ENCODE data around the gene MAPK8IP3.
A peak's percentile ranks its signal among the peaks of the same experiment; 100 is the strongest.

Gene MAPK8IP3

GRCh38 chr16:1771188-1771863 is 65.3 kb downstream of the MAPK8IP3 start, which contains the start of gene NME3:
NME3 (minus strand) TSS chr16:1771543; CDS start chr16:1771534, 9 bp downstream.
- TF ChIP-seq CTCF (conservative IDR thresholded peaks at IDR 0.05; ENCODE audit: low read depth, low read length), result no peak
- H3K4me3 ChIP-seq (ENCODE audit: low read depth, low read length), result peak within 1 kb of the TSS; percentile 83
- peak; percentile 77 for DNase-seq (ENCODE audit: low read depth)

- peak overlapping the region; percentile 83 for H3K4me3 ChIP-seq (ENCODE audit: low read depth, low read length)
- no peak for DNase-seq (ENCODE audit: low read depth)
- no peak for TF ChIP-seq CTCF (conservative IDR thresholded peaks at IDR 0.05; ENCODE audit: low read depth, low read length)
Observed at GRCh38 chr16:1771864-1772361, 65.9 kb downstream of the MAPK8IP3 start.

- no peak for TF ChIP-seq CTCF (conservative IDR thresholded peaks at IDR 0.05; ENCODE audit: low read depth, low read length)
- peak within 1 kb of the TSS; percentile 83 for H3K4me3 ChIP-seq (ENCODE audit: low read depth, low read length)
- peak; percentile 54 for DNase-seq (ENCODE audit: low read depth)
Observed at GRCh38 chr16:1772362-1772907, 66.4 kb downstream of the MAPK8IP3 start, which contains the start of gene EME2. EME2 (plus strand) TSS chr16:1772810; CDS start chr16:1773228, 418 bp downstream.

- DNase-seq (ENCODE audit: low read depth), result peak; percentile 86
- peak within 1 kb of the TSS; percentile 83 for H3K4me3 ChIP-seq (ENCODE audit: low read depth, low read length)
- TF ChIP-seq CTCF (conservative IDR thresholded peaks at IDR 0.05; ENCODE audit: low read depth, low read length), result peak; percentile 52
Observed at GRCh38 chr16:1772908-1773702, 67.1 kb downstream of the MAPK8IP3 start, which contains the start of gene MRPS34. MRPS34 (minus strand) TSS chr16:1773134; CDS start chr16:1773119, 15 bp downstream.

GRCh38 chr16:1773703-1774447 is 67.9 kb downstream of the MAPK8IP3 start:
- DNase-seq (ENCODE audit: low read depth), result peak; percentile 41
- peak overlapping the region; percentile 83 for H3K4me3 ChIP-seq (ENCODE audit: low read depth, low read length)
- TF ChIP-seq CTCF (conservative IDR thresholded peaks at IDR 0.05; ENCODE audit: low read depth, low read length), result no peak

- no peak for DNase-seq (ENCODE audit: low read depth)
- peak overlapping the region; percentile 83 for H3K4me3 ChIP-seq (ENCODE audit: low read depth, low read length)
- no peak for TF ChIP-seq CTCF (conservative IDR thresholded peaks at IDR 0.05; ENCODE audit: low read depth, low read length)
Observed at GRCh38 chr16:1774448-1774780, 68.4 kb downstream of the MAPK8IP3 start.

Data from choroid plexus epithelial cell (primary cell).